Activated CD8-positive, alpha-beta memory T cell treated with anti-CD3 and anti-CD28 coated beads, Interleukin-2, amount 50 U/mL, for 24 hours (primary cell): ENCODE data around the gene TACO1.

Experiments used
- DNase-seq: peaks from one replicate; pipeline ENCODE4 v3.0.0-alpha.2; 2020; ENCODE audit errors: extremely low read depth

TACO1 gene

DNA sequence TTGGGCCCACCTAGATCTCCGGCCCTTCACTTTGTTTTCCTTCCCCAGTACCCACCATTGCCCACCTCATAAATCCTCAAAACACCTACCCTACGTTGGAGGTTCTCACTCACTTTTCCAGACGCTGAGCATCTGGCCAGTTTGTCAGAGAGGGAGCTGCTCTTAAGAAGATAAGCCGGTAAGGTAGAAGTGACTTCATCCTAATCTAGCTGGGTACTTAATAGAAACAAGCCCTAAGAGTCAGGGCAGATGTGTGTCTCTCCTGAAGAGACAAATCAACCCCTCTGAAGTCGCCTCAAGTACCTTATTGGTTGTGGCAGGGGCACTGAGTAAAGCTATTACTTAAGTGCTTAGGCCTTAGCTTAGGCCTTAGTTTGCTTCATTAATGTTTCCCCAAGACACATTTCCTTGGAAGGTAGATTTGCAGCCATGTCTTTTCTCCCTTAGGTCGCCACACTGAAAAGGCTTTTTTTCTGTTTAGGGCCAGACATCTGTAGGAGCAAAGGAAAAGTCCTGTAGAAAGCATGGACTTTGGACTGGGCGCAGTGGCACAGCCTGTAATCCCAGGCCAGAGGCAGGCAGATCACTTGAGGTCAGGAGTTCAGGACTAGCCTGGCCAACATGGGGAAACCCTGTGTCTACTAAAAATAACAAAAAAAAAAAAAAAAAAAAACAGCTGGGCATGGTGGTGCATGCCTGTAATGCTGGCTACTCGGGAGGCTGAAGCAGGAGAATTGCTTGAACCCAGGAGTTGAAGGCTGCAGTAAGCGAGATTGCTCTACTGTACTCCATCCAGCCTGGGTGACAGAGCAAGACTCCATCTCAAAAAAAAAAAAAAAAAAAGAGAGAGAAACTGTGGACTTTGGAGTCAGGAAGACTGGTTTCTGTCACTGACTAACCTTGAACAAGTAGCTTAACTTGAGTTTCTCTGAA, 1.0 kb downstream of the TACO1 start:
- no peak for DNase-seq

DNA sequence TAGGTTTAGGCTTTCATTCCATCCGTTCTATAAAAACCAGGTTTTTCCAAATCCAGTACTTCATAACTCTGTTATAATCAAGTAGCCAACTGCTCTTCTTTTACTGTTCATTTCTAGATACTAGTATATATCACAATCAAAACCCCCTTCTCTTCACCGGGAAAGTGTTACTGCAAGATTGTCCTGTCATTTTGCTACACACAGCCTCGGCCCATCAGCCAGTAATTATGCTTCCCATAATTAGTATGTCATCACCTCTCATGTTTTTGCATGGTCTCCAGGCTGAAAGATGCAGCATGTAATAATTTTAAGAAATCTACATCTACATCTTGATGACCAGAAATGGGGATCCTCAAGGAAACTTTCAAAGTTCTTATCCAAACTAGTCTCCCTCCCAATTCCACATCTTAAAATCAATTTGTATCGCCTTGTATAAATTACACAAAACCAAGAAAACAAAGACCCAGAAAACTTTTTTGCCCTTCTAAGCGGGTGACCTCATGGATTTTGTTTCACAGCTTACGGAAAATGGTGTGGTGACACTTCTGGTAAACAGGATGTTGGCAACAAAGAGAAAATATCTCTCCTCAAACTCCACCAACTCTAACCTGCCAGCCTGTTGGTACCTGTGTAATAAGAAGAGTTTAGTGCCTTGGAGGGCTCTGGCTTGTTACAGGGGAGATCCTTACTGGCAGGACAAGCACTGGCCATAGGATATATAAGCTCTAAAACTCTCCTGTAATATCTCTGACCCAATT, 9.3 kb downstream of the TACO1 start:
- no peak for DNase-seq

DNA sequence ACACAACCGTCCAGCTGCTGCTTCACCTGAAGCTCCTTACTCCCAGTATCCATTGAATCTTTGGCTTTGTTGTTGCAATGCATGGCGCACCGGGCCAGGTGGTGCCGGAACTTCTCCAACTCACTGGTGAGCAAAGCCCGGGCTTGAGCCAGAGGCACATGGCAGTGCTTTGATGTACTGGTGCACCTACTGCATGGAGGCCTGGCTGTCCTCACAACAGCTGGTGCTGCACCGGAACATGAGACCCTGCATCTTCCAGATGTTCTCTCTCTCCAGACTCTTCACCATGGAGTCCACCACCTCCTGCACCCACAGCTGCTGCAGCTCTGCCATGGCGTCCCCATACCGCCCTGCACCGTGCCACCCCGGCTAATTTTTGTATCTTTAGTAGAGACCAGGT, 10.2 kb downstream of the TACO1 start:
- DNase-seq = no peak

DNA sequence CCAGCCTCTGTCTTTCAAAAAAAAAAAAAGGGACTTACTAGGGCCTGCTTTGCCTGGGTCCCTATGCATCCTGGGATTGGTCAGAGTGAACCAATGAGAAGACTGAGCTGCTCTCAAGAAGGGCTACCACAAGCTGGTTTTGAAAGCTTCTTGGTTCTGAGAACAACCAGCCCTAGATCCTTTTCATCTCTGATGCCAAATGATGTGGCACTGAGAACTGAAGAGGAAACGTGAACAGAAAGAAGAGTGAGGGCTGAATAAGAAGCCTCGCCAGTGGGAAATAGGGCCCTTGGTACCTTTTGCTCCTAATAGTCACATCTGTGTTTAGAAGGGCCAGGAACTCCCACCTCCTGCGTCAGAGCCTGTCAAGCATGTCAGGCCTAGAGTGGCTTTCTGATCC, 10.7 kb downstream of the TACO1 start:
- DNase-seq = no peak

DNA sequence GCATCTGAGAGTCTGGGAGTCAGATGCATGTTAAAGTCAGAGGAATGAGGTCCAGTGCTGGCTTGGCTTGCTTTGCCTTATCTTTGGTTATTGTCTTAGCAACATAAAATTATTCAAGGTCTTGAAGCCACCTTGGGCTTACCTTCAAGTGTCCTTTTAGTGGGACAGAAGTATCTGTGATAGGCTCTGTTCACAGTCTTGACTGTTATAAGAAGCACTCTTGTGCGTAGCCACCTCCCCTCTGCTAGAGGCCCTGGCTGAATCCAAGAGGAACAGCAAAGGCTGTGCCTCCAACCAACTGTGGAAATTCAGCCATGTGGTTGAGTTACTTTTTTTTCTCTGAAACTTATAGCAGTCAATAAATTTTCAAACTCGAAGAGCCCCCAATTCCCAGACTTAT, 13.0 kb downstream of the TACO1 start:
- no peak for DNase-seq

DNA sequence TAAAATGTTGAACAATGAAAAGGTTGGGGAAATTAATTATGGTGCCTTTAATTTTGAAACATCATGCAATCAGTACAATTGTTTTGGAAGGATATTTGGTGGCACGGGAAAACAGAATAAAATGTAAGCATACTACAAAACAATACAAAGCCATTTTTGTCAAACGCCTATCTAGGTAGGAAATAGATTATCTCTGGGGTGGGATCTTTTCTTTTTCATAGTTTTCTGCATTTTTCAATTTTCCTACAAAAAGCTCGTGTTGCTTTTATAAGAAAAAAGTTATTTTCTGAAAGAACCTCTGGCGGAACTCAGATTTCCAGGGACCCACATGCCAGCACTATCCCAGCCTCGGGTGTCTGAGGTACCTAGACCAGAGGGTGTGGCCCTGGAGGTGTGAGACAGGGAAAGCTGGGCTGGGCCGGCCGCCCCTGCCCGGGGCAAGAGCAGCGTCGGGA, 20.6 kb downstream of the TACO1 start:
- DNase-seq = no peak

DNA sequence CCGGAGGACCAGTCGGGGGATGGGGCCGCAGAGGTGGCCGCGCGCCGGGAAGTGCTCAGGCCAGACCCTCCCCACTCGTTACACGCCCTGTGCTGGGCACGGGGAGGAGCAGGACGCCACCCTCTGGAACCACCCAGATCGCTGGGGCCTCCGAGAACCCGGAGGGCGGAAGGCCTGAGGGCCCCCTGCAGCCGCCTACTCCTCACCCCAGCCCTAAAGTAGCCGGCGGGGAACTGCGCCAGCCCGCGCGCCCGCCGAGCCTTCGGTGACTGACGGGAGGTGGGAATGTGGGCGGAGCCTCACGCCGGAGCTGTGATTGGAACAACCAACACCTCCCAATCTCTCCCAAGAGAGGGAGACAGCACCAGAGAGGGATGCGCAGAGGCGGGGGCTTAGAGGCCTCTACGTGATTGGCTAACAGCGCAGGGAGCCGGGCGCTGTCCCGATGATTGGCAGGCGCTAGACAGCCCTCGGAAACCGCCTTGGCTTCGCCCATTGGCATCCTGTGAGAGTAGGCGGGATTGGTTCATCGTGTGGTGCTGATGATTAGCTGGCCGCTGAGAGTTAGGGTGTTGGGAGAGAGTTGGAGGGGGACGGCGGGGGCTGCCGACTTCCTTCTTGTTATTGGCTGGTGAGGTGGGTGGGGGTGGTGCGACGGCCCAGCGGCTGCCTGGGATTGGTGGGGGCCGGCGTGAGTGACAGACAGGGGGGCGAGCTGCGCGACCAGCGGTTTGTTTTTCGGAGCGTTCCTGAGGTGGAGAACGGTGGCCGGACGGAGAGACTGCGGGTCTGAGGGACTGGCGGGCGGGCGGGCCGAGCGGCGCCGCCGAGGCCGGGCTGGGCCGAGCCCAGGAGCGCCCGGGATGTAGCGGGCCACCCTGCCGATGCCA, 21.2 kb downstream of the TACO1 start, which contains the start of gene MAP3K3:
MAP3K3 (plus strand) TSS at position 734 of the 890 bp plus-strand sequence. CDS start 343 bp downstream, outside the sequence.
- DNase-seq = peak; percentile 97

DNA sequence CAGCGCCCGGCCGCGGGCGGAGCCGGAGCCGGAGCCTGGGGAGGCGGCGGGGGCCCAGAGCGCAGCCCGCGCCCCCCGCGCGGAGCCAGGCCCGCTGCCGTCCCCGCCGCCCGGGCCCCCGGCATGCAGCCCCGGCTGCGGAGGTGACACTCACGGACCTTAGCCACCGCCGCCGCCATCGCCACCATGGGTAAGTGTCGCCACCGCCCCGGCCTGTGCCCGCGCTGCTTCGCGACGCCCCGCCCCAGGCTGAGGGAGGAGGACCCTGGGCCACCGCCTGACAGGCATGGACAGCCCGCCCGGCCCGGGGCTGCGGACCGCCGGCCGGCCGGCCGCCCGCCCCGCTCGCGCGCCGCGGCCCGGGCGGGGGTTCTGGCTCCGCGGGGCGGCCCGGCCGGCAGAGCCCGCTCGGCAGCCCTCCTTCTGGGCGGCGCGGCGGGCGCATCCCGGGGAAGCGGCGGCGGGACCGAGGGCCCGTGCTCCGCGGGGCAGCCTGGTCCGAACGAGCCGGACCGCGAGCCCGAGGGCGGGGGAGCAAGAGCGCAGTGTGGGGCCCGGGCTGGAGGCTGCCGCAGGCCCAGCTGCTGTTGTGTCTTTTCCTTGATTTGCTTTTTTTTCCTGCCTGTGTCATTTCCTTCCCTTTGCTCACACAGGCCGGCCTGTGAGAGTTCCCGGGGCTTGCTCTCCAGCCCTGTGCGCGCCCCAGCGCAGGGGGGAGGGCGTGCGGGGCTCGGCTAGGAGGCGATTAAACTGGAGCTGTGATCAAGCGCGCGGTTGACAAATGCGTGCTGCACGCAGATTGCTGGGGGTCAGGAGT, 22.1 kb downstream of the TACO1 start:
- no peak for DNase-seq

DNA sequence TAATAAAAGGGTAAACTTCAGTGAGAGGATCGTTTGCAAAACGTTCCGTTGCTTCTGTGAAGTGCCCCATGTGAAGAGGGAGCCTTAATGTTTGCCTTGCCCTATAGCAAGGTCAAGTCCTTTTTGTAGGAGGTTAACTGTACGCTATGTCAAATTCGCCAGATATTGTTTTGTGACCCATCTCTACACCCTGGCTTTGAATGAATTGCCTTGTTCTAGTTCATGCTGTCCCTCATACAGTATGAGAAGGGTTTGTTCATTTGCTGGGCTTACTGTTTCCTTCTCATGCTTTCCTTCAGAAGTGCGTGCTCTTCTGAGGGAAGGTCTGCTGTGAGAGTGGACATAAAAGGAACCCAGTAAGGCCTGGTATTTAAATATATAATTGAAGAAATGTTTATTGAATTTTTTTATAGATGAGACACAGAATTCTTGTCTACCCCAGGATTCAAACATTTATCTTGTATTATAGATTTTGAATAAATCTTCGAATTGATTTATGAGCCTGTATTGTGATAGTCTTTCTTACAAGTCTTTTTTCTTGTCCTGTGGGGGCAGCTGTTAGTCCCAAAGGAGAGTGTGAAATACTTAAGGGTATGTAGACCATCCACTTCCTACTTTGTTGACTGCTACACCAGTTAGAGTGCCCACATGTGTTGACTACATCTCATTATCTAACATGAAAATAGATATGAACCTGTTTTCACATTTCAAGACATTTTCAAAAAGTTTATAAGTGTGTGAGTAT, 23.3 kb downstream of the TACO1 start:
- no peak for DNase-seq

DNA sequence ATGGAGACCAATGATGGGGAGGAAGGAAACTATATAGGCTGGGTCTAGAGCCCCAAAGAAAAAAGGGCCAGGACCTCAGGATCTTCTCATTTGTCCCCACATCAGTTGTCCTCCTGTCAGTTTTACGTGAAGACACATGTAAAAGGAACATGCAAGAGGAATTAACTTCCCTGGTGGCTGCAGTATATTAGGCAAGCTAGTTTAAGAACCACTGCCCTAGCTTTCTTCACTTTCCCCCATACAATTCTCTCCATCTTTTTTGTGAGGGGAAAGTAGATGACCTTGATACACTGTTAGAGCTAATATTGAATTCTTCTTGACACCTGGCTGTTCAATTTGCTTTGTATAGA, 23.8 kb downstream of the TACO1 start:
- no peak for DNase-seq

DNA sequence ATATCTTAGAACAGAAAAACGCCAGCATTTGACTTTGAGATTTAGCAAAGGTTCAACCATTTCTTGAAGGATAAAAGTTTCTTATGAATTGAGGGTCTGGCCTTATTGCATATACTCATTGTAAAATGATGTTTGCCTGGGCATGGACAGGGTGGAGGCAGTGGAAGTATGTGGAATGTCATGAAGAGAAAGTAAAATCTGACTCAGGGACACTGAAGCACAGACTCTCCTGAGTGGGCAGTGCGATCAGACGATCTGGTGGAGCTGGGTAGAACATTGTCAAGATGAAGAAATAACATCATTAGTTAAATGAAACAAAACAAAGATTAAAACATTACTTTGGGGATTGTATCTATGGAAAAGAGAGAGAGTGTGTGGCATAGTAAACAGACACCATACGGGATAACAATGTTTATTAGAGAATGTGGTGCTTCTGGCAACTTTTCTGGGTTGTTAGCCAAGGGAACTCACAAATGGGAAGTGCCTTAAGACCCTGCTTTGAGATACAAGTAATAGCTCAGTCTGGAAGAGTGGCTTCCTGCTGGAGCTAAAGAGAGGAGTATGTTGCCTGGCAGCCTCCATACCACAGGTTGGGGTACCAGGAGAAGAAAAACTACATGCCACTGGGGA, 26.0 kb downstream of the TACO1 start:
- DNase-seq = no peak

DNA sequence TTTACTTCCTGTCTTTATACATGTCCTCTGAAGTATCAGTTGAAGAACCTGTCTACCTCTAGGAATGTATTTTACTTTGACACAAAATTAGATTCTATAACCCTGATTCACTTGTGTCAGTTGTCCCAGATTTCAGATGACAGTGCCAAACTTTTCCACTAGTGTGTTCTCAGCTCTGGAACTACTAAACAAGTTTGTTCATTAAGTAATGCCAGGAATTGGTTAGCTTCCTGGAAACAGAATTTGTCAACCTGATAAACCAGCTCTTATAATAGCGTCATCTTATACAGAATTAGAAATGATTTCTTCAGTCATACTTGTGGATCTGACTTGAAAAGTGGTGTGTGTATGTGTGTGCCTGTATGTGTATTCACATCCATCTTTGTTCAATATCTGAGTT, 28.9 kb downstream of the TACO1 start:
- no peak for DNase-seq

DNA sequence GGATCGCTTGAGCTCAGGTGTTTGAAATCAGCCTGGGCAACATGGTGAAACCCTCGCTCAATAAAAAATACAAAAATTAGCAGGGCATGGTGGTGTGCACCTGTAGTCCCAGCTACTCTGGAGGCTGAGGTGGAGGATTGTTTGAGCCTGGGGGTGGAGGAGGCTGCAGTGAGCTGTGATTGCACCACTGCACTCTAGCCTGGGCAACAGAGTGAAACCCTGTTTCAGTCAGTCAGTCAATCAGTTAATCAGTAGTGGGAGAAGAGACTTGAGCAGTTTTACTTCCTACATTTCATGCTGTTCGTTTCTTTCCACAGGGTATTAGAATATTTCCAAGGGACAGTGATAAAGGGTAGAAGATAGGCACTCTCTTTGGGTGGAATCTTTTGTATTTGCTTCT, 30.4 kb downstream of the TACO1 start:
- no peak for DNase-seq

DNA sequence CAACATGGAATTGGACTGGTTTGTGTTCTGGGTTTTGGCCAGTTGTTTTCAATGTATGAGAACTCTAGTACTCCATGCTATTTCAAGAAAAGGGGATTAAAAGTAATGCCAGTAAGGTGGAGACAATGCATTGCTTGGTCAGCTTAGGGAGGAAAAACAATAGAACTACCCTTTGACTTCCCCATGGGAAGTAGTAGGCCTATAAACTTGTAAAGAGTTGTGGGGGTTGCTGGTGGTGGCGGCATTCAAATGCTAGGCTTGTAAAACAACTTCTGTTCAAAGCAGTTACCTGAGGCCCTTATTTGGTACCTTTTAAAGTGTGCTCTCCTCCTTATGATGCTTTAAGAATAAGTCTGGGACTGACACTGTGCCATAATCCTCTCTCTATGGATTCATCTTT, 30.9 kb downstream of the TACO1 start:
- DNase-seq = no peak

DNA sequence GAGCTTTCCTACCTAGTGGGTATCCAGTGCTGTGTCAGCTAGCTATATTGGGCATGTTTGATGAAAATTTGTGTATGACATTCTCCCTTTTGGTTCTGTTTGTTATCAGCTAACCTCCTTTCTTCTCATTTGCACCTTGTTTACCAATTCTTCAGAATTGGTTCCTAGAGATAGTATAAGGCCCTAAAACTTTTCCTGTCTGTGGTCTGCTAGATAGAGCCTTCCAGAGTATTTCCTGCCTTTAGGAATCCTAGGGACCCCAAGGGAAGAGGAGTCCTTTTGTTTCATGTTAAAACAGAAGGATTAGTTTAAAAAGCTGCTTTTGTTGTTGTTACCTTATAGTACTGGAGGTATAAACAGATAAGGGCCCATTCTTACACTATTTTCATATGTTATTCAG, 33.0 kb downstream of the TACO1 start:
- no peak for DNase-seq

DNA sequence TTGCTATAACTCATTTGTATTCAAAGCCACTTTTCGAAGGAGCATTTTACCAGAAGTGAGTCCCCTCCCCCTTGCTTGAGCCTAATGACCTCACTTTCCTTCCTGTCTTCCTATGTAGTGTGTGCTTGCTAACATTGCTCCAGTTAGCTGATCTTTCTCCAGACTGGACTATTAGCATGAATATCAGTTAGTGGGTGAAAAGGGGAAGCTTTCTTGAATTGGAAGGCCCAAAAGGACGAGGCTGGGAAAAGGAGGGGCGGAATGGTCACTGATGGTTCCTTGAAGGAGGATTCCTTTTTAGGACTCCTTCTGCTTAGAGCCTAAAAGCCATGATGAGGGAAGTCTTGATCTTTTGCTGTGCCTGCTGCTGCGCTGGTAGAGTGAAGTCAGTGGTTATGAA, 33.5 kb downstream of the TACO1 start:
- DNase-seq = no peak

DNA sequence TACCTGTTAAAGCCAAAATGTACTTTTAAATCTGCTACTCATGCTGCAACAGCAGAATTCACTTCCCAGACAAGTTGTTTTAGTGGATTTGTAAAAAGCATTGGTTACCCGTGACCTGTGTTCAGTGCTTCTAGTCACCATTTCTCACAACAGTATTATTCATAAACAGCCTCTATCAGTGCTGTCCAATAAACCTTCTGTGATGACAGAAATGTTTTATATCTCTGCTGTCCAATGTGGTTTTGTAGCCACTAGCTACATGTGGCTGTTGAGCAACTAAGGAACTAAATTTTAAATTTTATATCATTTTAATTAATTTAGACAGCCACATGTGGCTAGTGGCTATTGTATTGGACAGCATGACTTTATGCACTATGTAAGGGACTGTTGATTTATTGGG, 34.1 kb downstream of the TACO1 start:
- no peak for DNase-seq

DNA sequence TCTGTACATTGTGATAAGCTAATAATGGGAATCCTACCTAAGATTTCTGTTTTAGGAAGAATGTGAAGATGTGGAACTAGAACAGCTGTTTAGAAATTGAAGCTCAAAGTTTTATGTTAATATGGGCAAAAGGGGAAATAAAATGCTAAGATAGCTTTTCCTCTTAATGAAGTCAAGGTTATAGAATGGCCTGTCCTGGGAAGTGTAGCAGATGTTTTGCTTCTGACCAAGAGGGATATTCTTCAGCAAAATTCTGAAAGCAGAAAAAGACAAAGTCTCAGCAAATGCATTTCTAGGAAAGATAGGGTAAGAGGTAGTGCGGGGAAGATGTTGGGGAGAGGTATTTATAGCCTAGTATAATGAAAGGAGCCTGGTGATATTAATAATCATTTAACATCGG, 34.6 kb downstream of the TACO1 start:
- DNase-seq = no peak

DNA sequence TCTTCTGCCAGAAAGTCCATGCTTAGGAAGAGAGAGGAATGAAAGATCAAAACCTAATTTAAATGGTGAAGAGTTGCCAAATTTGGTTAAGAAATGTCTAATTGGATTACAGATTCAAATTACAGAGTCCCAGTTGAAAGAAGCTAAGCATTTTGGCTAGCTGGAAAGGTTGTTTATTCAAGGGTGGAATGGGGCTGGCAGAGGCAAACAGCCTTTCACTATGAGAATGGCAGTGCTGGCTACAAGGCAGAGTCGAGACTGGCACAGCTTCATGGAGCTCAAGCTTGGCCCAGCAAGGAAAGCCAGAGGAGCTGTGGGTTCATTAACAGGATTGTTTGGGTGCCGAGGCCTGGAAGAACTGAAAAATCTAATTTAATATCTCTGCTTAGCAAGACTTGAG, 35.1 kb downstream of the TACO1 start:
- DNase-seq = no peak

DNA sequence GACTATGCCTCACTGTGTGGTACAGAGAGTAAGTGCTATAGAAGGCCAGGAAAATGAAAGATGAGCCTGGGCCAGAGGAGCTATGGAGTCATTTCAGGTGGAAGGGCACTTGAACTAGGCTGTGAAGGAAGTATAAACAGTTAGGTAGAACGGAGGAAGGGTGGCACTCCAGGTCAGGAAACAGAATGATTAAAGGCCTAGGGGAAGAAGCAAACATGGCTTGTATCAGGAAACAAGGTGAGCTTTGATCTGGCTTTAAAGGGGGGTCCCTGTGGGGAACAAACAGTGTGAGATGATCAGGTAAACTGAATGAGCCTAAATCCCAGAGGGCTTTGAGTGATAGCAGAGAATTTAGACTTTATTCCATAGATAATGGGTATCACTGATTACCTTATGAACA, 38.4 kb downstream of the TACO1 start:
- DNase-seq = no peak
